HepG2 (cell line): ENCODE measurements around the gene CDT1. TPM values are rescaled to one million over a fixed set of nuclear protein-coding genes. Genes with fewer than 3 reads are reported as not detected.
A peak's percentile ranks its signal among the peaks of the same experiment; 100 is the strongest.

Experiments used
- ATAD3A ChIP-seq: sonication (generic); formaldehyde crosslinking; IDR thresholded peaks from 2 replicates; pipeline ENCODE4 v1.4.0; 2020; ENCODE audit warnings: missing genetic modification reagents
- E2F1 ChIP-seq: sonication (generic); formaldehyde crosslinking; IDR thresholded peaks from 2 replicates; pipeline ENCODE4 v1.5.0; 2020; ENCODE audit warnings: missing genetic modification reagents
- GFI1 ChIP-seq: sonication (generic); formaldehyde crosslinking; IDR thresholded peaks from 2 replicates; pipeline ENCODE4 v1.5.0; 2020; ENCODE audit warnings: missing genetic modification reagents, mild to moderate bottlenecking, borderline replicate concordance
- GZF1 ChIP-seq: sonication (generic); formaldehyde crosslinking; IDR thresholded peaks from 2 replicates; pipeline ENCODE4 v1.5.1; 2020; ENCODE audit warnings: mild to moderate bottlenecking, missing genetic modification reagents
- RBM39 ChIP-seq: fragments of 200-400 bp; formaldehyde crosslinking; IDR thresholded peaks from one replicate; pipeline ENCODE4 v1.6.1; 2018; ENCODE audit warnings: antibody characterized with exemption, mild to moderate bottlenecking, low read depth, low read length; ENCODE audit not compliant: poor library complexity, severe bottlenecking
- STAT6 ChIP-seq: sonication (generic); formaldehyde crosslinking; IDR thresholded peaks from 2 replicates; pipeline ENCODE4 v1.4.0; 2020; ENCODE audit warnings: missing genetic modification reagents, mild to moderate bottlenecking, borderline replicate concordance
- ZBTB49 ChIP-seq: sonication (generic); formaldehyde crosslinking; IDR thresholded peaks from 2 replicates; pipeline ENCODE4 v1.4.0; 2020; ENCODE audit warnings: missing genetic modification reagents, borderline replicate concordance
- ZNF224 ChIP-seq: sonication (generic); formaldehyde crosslinking; IDR thresholded peaks from 2 replicates; pipeline ENCODE4 v1.5.0; 2020; ENCODE audit warnings: mild to moderate bottlenecking, missing genetic modification reagents
- ZNF7 ChIP-seq: IDR thresholded peaks from 2 replicates; pipeline ENCODE4 v1.6.1; 2016; ENCODE audit warnings: missing biosample characterization, missing genetic modification reagents
- ZNF776 ChIP-seq: sonication (generic); formaldehyde crosslinking; IDR thresholded peaks from 2 replicates; pipeline ENCODE4 v1.4.0; 2020; ENCODE audit warnings: mild to moderate bottlenecking, missing genetic modification reagents
- polyA plus RNA-seq, 8 experiments: library from polyadenylated mRNA; depleted of rRNA in 3 of 8; stranded (reverse) in 7 of 8; unstranded in 1 of 8; fragments of >200 nt; fragmentation: Illumina TruSeq in 4 of 8; extraction: Trizol in 4 of 8; gene quantifications; 2 replicates each; pipeline versions ENCODE4 v1.2.1 to v1.2.3, GENCODE V29; 2011 to 2016; ENCODE audit warnings: low read depth in 4 of 8, missing spikeins in 1 of 8, mixed read lengths in 1 of 8; ENCODE audit not compliant: insufficient read depth in 1 of 8
- total RNA-seq, 5 experiments: library from RNA; depleted of rRNA; stranded (reverse); fragments of >200 nt; fragmentation: Illumina TruSeq; extraction: Trizol; gene quantifications; 2 replicates each; pipeline ENCODE4 v1.2.3, GENCODE V29; 2016; ENCODE audit warnings: low read depth in 1 of 5
- TF ChIP-seq, protein P1 (sequence below): sonication (generic); formaldehyde crosslinking; IDR thresholded peaks from 2 replicates; pipeline ENCODE4 v1.4.0; 2020; ENCODE audit warnings: missing genetic modification reagents

The CDT1 gene
- total and polyA plus RNA-seq, 2 of the 13 experiments (the other 11 are each of a cell fraction or from before 2014, with no cell fraction given): 23.1 to 23.8 TPM

GRCh38 chr16:88811769-88812512, 8.4 kb downstream of the CDT1 start, which contains the start of gene APRT (continued):
- TF ChIP-seq, protein P1, sequence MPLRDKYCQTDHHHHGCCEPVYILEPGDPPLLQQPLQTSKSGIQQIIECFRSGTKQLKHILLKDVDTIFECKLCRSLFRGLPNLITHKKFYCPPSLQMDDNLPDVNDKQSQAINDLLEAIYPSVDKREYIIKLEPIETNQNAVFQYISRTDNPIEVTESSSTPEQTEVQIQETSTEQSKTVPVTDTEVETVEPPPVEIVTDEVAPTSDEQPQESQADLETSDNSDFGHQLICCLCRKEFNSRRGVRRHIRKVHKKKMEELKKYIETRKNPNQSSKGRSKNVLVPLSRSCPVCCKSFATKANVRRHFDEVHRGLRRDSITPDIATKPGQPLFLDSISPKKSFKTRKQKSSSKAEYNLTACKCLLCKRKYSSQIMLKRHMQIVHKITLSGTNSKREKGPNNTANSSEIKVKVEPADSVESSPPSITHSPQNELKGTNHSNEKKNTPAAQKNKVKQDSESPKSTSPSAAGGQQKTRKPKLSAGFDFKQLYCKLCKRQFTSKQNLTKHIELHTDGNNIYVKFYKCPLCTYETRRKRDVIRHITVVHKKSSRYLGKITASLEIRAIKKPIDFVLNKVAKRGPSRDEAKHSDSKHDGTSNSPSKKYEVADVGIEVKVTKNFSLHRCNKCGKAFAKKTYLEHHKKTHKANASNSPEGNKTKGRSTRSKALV (CRISPR knock-in tag): peak; percentile 52; the same call in 1 of the 2 replicates
- TF ChIP-seq ZNF224 (no peak), E2F1 (CRISPR knock-in tag) (no peak; the same call in none of the 2 replicates), ZNF776 (CRISPR knock-in tag) (peak; percentile 90), ZBTB49 (no peak), ZNF7 (CRISPR knock-in tag) (no peak), RBM39 (peak; percentile 93), GFI1 (CRISPR knock-in tag) (no peak; the same call in none of the 2 replicates), STAT6 (CRISPR knock-in tag) (peak; percentile 83), GZF1 (CRISPR knock-in tag) (peak; percentile 99), ATAD3A (CRISPR knock-in tag) (no peak)
